DOHH2 (cell line): Measurements from ENCODE around the gene MGMT.

Source experiments
- CTCF ChIP-seq: fragments of 200-600 bp; sonication (generic); IDR thresholded peaks from one replicate; pipeline ENCODE4 v1.5.1; 2014; ENCODE audit warnings: antibody characterized with exemption, mild to moderate bottlenecking, low read depth, low read length; ENCODE audit not compliant: poor library complexity, severe bottlenecking
- EZH2phosphoT487 ChIP-seq: fragments of 200-600 bp; sonication (generic); IDR thresholded peaks from 2 replicates; pipeline ENCODE4 v1.6.1; 2017; ENCODE audit warnings: borderline replicate concordance, mild to moderate bottlenecking, antibody characterized with exemption, low read length, moderate library complexity, mixed read lengths

GRCh38 chr10:129704786-129705525 lies 237.9 kb downstream of the MGMT start:
- no peak for TF ChIP-seq CTCF
- no peak for TF ChIP-seq EZH2phosphoT487
